Measurements from ENCODE around the gene ARL6IP4.
A peak's percentile ranks its signal among the peaks of the same experiment; 100 is the strongest.

ARL6IP4 gene

GRCh38 chr12:122974892-122975789, 5.3 kb upstream of the ARL6IP4 start, which contains the start of gene OGFOD2:
OGFOD2 (plus strand) TSS chr12:122975244; CDS start chr12:122975252, 8 bp downstream.
- TF ChIP-seq, protein P1, sequence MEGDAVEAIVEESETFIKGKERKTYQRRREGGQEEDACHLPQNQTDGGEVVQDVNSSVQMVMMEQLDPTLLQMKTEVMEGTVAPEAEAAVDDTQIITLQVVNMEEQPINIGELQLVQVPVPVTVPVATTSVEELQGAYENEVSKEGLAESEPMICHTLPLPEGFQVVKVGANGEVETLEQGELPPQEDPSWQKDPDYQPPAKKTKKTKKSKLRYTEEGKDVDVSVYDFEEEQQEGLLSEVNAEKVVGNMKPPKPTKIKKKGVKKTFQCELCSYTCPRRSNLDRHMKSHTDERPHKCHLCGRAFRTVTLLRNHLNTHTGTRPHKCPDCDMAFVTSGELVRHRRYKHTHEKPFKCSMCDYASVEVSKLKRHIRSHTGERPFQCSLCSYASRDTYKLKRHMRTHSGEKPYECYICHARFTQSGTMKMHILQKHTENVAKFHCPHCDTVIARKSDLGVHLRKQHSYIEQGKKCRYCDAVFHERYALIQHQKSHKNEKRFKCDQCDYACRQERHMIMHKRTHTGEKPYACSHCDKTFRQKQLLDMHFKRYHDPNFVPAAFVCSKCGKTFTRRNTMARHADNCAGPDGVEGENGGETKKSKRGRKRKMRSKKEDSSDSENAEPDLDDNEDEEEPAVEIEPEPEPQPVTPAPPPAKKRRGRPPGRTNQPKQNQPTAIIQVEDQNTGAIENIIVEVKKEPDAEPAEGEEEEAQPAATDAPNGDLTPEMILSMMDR (IDR thresholded peaks at IDR 0.05; ENCODE audit: insufficient read depth, low read length), result no peak
- TF ChIP-seq POLR2AphosphoS5 (IDR thresholded peaks at IDR 0.05; ENCODE audit: low read depth), result peak; percentile 26; the same call in 1 of the 2 replicates
- no peak; the same call in 1 of the 2 replicates for TF ChIP-seq SPI1 (IDR thresholded peaks at IDR 0.05; ENCODE audit: borderline replicate concordance, low read depth)
- TF ChIP-seq, protein P2, sequence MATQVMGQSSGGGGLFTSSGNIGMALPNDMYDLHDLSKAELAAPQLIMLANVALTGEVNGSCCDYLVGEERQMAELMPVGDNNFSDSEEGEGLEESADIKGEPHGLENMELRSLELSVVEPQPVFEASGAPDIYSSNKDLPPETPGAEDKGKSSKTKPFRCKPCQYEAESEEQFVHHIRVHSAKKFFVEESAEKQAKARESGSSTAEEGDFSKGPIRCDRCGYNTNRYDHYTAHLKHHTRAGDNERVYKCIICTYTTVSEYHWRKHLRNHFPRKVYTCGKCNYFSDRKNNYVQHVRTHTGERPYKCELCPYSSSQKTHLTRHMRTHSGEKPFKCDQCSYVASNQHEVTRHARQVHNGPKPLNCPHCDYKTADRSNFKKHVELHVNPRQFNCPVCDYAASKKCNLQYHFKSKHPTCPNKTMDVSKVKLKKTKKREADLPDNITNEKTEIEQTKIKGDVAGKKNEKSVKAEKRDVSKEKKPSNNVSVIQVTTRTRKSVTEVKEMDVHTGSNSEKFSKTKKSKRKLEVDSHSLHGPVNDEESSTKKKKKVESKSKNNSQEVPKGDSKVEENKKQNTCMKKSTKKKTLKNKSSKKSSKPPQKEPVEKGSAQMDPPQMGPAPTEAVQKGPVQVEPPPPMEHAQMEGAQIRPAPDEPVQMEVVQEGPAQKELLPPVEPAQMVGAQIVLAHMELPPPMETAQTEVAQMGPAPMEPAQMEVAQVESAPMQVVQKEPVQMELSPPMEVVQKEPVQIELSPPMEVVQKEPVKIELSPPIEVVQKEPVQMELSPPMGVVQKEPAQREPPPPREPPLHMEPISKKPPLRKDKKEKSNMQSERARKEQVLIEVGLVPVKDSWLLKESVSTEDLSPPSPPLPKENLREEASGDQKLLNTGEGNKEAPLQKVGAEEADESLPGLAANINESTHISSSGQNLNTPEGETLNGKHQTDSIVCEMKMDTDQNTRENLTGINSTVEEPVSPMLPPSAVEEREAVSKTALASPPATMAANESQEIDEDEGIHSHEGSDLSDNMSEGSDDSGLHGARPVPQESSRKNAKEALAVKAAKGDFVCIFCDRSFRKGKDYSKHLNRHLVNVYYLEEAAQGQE (IDR thresholded peaks at IDR 0.05; ENCODE audit: insufficient replicate concordance, low read depth), result peak; percentile 28
- TF ChIP-seq GABPA (IDR thresholded peaks at IDR 0.05; ENCODE audit: low read depth), result no peak; the same call in 1 of the 2 replicates
- peak within 1 kb of the TSS; percentile 99 for H3K27ac ChIP-seq (replicated peaks)
- H3K27me3 ChIP-seq (ENCODE audit: insufficient read depth, poor library complexity, severe bottlenecking), result no peaks in the 10 kb centered on the region
- peak; percentile 82 to 94 for DNase-seq (ENCODE audit: low read depth in 1 of 2, low spot score in 1 of 2)
- peak within 1 kb of the TSS; percentile 95 for H3K4me3 ChIP-seq (replicated peaks; ENCODE audit: insufficient read depth, low read length)

DNA sequence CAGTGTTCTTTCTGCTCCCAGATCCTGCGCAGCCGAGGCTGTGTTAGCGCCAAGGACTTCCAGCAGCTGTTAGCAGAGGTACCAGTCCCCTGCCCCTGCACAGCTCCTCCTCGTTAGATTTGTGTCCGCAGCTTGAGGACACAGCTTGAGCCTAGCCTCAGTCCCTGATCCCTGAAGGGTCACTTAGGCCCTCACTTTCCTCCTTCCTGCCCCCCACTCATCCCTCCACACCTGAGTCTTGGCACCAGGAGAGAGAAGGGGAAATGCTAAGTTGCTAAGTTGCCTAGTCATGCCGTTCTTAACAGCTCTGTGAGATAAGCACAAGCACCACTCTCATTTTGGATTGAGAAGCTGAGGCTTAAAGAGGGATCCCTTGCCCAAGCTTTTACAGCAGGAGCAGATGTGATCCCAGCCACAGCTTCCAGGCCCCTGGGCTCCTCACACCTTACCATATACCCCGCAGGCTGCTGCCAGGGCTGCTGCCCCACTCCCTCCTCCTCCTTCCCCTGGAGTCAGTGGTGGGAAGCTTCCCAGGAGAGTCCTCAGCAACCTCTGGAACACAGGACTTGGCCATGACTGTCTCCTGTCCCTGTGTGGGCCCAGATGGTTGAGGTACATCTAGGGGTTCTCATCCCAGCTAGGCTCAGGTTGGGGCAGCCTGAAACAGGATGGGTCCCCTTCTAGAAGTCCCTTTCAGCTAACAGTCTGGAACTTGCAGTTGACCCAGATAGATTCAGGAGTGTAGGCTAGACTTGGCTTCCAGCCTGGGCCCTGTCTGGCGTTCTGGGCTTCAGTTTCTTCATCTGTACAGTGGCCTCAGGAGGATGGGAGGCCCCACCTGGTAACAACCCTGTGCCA, 4.5 kb upstream of the ARL6IP4 start:
- H3K27ac ChIP-seq (replicated peaks), result peak overlapping the region; percentile 99
- H3K4me3 ChIP-seq (replicated peaks; ENCODE audit: insufficient read depth, low read length), result peak overlapping the region; percentile 95
- DNase-seq (ENCODE audit: low read depth in 1 of 2, low spot score in 1 of 2), result peak in 1 of 2 experiments; percentile 23
- TF ChIP-seq GABPA (IDR thresholded peaks at IDR 0.05; ENCODE audit: low read depth), result no peak
- TF ChIP-seq SPI1 (IDR thresholded peaks at IDR 0.05; ENCODE audit: borderline replicate concordance, low read depth), result peak; percentile 32; the same call in 1 of the 2 replicates
- no peaks in the 10 kb centered on the region for H3K27me3 ChIP-seq (ENCODE audit: insufficient read depth, poor library complexity, severe bottlenecking)

GRCh38 chr12:122976648-122976975, 3.9 kb upstream of the ARL6IP4 start:
- no peaks in the 10 kb centered on the region for H3K27me3 ChIP-seq (ENCODE audit: insufficient read depth, poor library complexity, severe bottlenecking)
- H3K27ac ChIP-seq (replicated peaks), result peak overlapping the region; percentile 99
- no peak overlapping the region for H3K4me3 ChIP-seq (replicated peaks; ENCODE audit: insufficient read depth, low read length)
- TF ChIP-seq SPI1 (IDR thresholded peaks at IDR 0.05; ENCODE audit: borderline replicate concordance, low read depth) (no peak), POLR2AphosphoS5 (IDR thresholded peaks at IDR 0.05; ENCODE audit: low read depth) (0 out of 2 replicates have a peak, but pooled peaks have one; percentile 14), GABPA (IDR thresholded peaks at IDR 0.05; ENCODE audit: low read depth) (no peak)
- TF ChIP-seq, protein P1 (IDR thresholded peaks at IDR 0.05; ENCODE audit: insufficient read depth, low read length), result no peak
- TF ChIP-seq, protein P2 (IDR thresholded peaks at IDR 0.05; ENCODE audit: insufficient replicate concordance, low read depth), result no peak
- DNase-seq (ENCODE audit: low read depth in 1 of 2, low spot score in 1 of 2), result no peak
